SJSA1 (cell line): ENCODE measurements around the gene ZNF479. TPM values are rescaled to one million over a fixed set of nuclear protein-coding genes. Genes with fewer than 3 reads are reported as not detected.
"Not testable (repeated sequence)": the region's sequence is repeated elsewhere in the genome, so short reads cannot be mapped to it uniquely, and the experiment has no call there.

Experiments used
- DNase-seq, 2 experiments: peaks; one replicate each; pipeline ENCODE4 v3.0.0-alpha.2; 2015 to 2020; ENCODE audit warnings: low spot score in 2 of 2, low read depth in 1 of 2
- H3K27ac ChIP-seq: fragments of 250-450 bp; sonication (Bioruptor Pico); 2 replicates; pipeline ENCODE4 v1.5.1; 2020; ENCODE audit warnings: mild to moderate bottlenecking, moderate library complexity
- H3K27me3 ChIP-seq: fragments of 250-450 bp; sonication (Bioruptor Pico); replicated peaks from 2 replicates; pipeline ENCODE4 v1.5.1; 2020; ENCODE audit warnings: mild to moderate bottlenecking, moderate library complexity
- H3K36me3 ChIP-seq: fragments of 250-450 bp; sonication (Bioruptor Pico); 2 replicates; pipeline ENCODE4 v1.5.1; 2020; ENCODE audit warnings: mild to moderate bottlenecking
- H3K4me1 ChIP-seq: fragments of 250-450 bp; sonication (Bioruptor Pico); replicated peaks from 2 replicates; pipeline ENCODE4 v1.6.1; 2021; ENCODE audit warnings: mild to moderate bottlenecking
- H3K4me3 ChIP-seq: fragments of 250-450 bp; sonication (Bioruptor Pico); 2 replicates; pipeline ENCODE4 v1.5.1; 2020; ENCODE audit warnings: mild to moderate bottlenecking
- H3K9me3 ChIP-seq: fragments of 250-450 bp; sonication (Bioruptor Pico); replicated peaks from 2 replicates; pipeline ENCODE4 v1.5.1; 2020; ENCODE audit warnings: mild to moderate bottlenecking
- total RNA-seq: library from RNA; depleted of rRNA; stranded (reverse); fragments of >200 nt; shearing (Covaris generic); gene quantifications from 2 replicates; pipeline ENCODE4 v1.2.3, GENCODE V29; 2014; rRNA removed

The ZNF479 gene
- not detected in 2 replicates for total RNA-seq

- not testable (repeated sequence) for H3K27ac ChIP-seq, H3K9me3 ChIP-seq, DNase-seq, H3K27me3 ChIP-seq, H3K4me3 ChIP-seq, H3K4me1 ChIP-seq, H3K36me3 ChIP-seq
These were observed at the start of gene ZNF479 for GRCh38 chr7:57132336-57132735. Gene ZNF479 (minus strand): TSS chr7:57132436. CDS start chr7:57132324, 112 bp downstream.

GRCh38 chr7:57182031-57182430, 49.8 kb upstream of the ZNF479 start:
- Histone ChIP-seq H3K27ac (no peak overlapping the region), H3K4me3 (no peak overlapping the region), H3K36me3 (no peaks in the 10 kb centered on the region), H3K4me1 (no peaks in the 10 kb centered on the region), H3K9me3 (peaks cover 4% of the 10 kb centered on the region; the same call in 1 of the 2 replicates), H3K27me3 (no peaks in the 10 kb centered on the region)
- no peak for DNase-seq

GRCh38 chr7:57181281-57181680, 49.0 kb upstream of the ZNF479 start:
- no peak overlapping the region for H3K4me3 ChIP-seq
- no peak for DNase-seq
- H3K36me3 ChIP-seq = no peaks in the 10 kb centered on the region
- H3K4me1 ChIP-seq = no peaks in the 10 kb centered on the region
- H3K9me3 ChIP-seq = peaks cover 4% of the 10 kb centered on the region; the same call in 1 of the 2 replicates
- no peaks in the 10 kb centered on the region for H3K27me3 ChIP-seq
- no peak overlapping the region for H3K27ac ChIP-seq

GRCh38 chr7:57179776-57180415, 47.7 kb upstream of the ZNF479 start:
- Histone ChIP-seq H3K4me3 (no peak overlapping the region), H3K9me3 (peaks cover 4% of the 10 kb centered on the region; the same call in 1 of the 2 replicates), H3K36me3 (no peaks in the 10 kb centered on the region), H3K4me1 (no peaks in the 10 kb centered on the region), H3K27ac (no peak overlapping the region), H3K27me3 (no peaks in the 10 kb centered on the region)
- DNase-seq = peak in 1 of 2 experiments; percentile 36

- H3K4me1 ChIP-seq = no peaks in the 10 kb centered on the region
- H3K27ac ChIP-seq = no peak overlapping the region
- H3K27me3 ChIP-seq = no peaks in the 10 kb centered on the region
- H3K36me3 ChIP-seq = no peaks in the 10 kb centered on the region
- H3K9me3 ChIP-seq = peaks cover 4% of the 10 kb centered on the region; the same call in 1 of the 2 replicates
- no peak overlapping the region for H3K4me3 ChIP-seq
- DNase-seq = no peak
These were observed 46.5 kb upstream of the ZNF479 start for GRCh38 chr7:57178768-57179139.

- Histone ChIP-seq H3K27ac (no peak overlapping the region), H3K27me3 (no peaks in the 10 kb centered on the region), H3K9me3 (peaks cover 2% of the 10 kb centered on the region; the same call in 1 of the 2 replicates), H3K4me3 (no peak overlapping the region), H3K4me1 (no peaks in the 10 kb centered on the region), H3K36me3 (no peaks in the 10 kb centered on the region)
- DNase-seq = no peak
These were observed 45.9 kb upstream of the ZNF479 start for GRCh38 chr7:57177856-57178767.

GRCh38 chr7:57176928-57177635, 44.8 kb upstream of the ZNF479 start:
- Histone ChIP-seq H3K9me3 (peaks cover 2% of the 10 kb centered on the region; the same call in 1 of the 2 replicates), H3K27ac (no peak overlapping the region), H3K36me3 (no peaks in the 10 kb centered on the region), H3K4me1 (no peaks in the 10 kb centered on the region), H3K27me3 (no peaks in the 10 kb centered on the region), H3K4me3 (no peak overlapping the region)
- DNase-seq = no peak

- Histone ChIP-seq H3K4me3 (no peak overlapping the region), H3K4me1 (no peaks in the 10 kb centered on the region), H3K9me3 (no peaks in the 10 kb centered on the region), H3K27ac (no peak overlapping the region), H3K27me3 (no peaks in the 10 kb centered on the region), H3K36me3 (no peaks in the 10 kb centered on the region)
- DNase-seq = no peak
These were observed 33.2 kb upstream of the ZNF479 start for GRCh38 chr7:57165285-57165899.

- DNase-seq, H3K9me3 ChIP-seq, H3K4me1 ChIP-seq, H3K4me3 ChIP-seq, H3K27me3 ChIP-seq, H3K36me3 ChIP-seq, H3K27ac ChIP-seq: not testable (repeated sequence)
These were observed 12.0 kb downstream of the ZNF479 start for GRCh38 chr7:57120123-57120784.
